ENCODE measurements around the gene MCOLN1.
"Not testable (repeated sequence)": the region's sequence is repeated elsewhere in the genome, so short reads cannot be mapped to it uniquely, and the experiment has no call there.

MCOLN1 gene

GRCh38 chr19:7526059-7526929 is 3.9 kb downstream of the MCOLN1 start:
- no peak for DNase-seq

- no peak for DNase-seq
These were observed 5.2 kb downstream of the MCOLN1 start for GRCh38 chr19:7527516-7528191.

GRCh38 chr19:7528192-7528519 is 5.7 kb downstream of the MCOLN1 start:
- no peak for DNase-seq

- DNase-seq: no peak
These were observed 6.3 kb downstream of the MCOLN1 start for GRCh38 chr19:7528522-7529245.

- DNase-seq: no peak
These were observed 6.8 kb downstream of the MCOLN1 start for GRCh38 chr19:7529246-7529600.

GRCh38 chr19:7529610-7530490 is 7.4 kb downstream of the MCOLN1 start:
- DNase-seq: no peak

- no peak for DNase-seq
These were observed 11.0 kb downstream of the MCOLN1 start for GRCh38 chr19:7533281-7533885.

GRCh38 chr19:7533925-7534480 is 11.6 kb downstream of the MCOLN1 start:
- peak; percentile 28 for DNase-seq

- no peak for DNase-seq
These were observed 12.2 kb downstream of the MCOLN1 start for GRCh38 chr19:7534531-7535046.

- DNase-seq: peak; percentile 73
These were observed 12.9 kb downstream of the MCOLN1 start, which contains the start of gene PNPLA6 for GRCh38 chr19:7535047-7535997. Gene PNPLA6, plus strand, starts transcription at chr19:7535717. Its CDS starts 72 bp downstream, at chr19:7535789.

- no peak for DNase-seq
These were observed 13.7 kb downstream of the MCOLN1 start for GRCh38 chr19:7535998-7536695.

- not testable (repeated sequence) for DNase-seq
These were observed 16.6 kb downstream of the MCOLN1 start for GRCh38 chr19:7538990-7539389.

- DNase-seq: no peak
These were observed 17.5 kb downstream of the MCOLN1 start for GRCh38 chr19:7539827-7540425.

GRCh38 chr19:7540761-7541474 is 18.5 kb downstream of the MCOLN1 start:
- no peak for DNase-seq

- DNase-seq: no peak
These were observed 19.0 kb downstream of the MCOLN1 start for GRCh38 chr19:7541475-7541824.

- DNase-seq: no peak
These were observed 19.5 kb downstream of the MCOLN1 start for GRCh38 chr19:7541828-7542443.

- no peak for DNase-seq
These were observed 20.3 kb downstream of the MCOLN1 start for GRCh38 chr19:7542556-7543348.
